ENCODE data around the gene PTBP3. TPM values are rescaled to one million over a fixed set of nuclear protein-coding genes. Genes with fewer than 3 reads are reported as not detected.
"Not testable (repeated sequence)": the region's sequence is repeated elsewhere in the genome, so short reads cannot be mapped to it uniquely, and the experiment has no call there.

PTBP3 gene
- total RNA-seq, 1 donor from 2014 or later, result 56.7 TPM

DNA sequence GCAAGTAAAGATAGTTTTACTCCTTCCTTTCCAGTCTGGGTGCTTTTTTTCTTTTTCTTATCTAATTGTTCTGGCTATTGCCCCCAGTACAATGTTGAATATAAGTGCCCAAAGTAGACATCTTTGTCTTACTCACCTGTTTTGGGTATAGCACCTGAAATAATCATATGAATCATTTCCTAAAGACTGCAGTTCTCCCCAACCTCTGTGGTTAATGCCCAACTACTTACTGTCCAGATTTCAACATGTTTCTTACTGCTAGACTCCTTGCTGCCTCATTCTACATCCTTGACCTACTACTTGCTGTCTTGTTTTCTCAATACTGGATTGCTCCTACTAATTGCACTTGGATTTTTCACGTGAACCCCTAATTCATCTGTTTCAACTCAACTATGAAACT lies 37.6 kb upstream of the PTBP3 start:
- H3K9me3 Mint-ChIP-seq (ENCODE audit: low read depth), result peaks cover 7% of the 10 kb centered on the region

DNA sequence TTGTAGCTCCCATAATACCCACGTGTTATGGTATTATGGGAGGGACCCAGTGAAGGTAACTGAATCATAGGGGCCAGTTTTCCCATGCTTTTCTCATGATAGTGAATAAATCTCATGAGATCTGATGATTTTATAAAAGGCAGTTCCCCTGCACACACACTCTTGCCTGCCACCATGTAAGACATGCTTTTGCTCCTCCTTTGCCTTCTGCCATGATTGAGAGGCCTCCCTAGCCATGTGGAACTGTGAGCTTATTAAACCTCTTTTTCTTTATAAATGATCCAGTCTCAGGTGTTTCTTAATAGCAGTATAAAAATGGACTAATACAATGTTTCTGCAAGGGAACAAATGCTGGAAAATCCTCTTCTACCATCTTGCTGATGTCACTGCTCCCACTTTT lies 36.4 kb upstream of the PTBP3 start:
- no peak for DNase-seq (ENCODE audit: low spot score)
- Mint-ChIP-seq H3K27me3 (ENCODE audit: low read depth) (no peaks in the 10 kb centered on the region), H3K9me3 (ENCODE audit: low read depth) (peaks cover 13% of the 10 kb centered on the region), H3K36me3 (ENCODE audit: low read depth) (peaks cover 3% of the 10 kb centered on the region), H3K4me1 (ENCODE audit: low read depth) (no peaks in the 10 kb centered on the region), H3K4me3 (ENCODE audit: unreplicated experiment) (no peak overlapping the region), H3K27ac (ENCODE audit: unreplicated experiment) (no peak overlapping the region)
- TF ChIP-seq, protein P1, sequence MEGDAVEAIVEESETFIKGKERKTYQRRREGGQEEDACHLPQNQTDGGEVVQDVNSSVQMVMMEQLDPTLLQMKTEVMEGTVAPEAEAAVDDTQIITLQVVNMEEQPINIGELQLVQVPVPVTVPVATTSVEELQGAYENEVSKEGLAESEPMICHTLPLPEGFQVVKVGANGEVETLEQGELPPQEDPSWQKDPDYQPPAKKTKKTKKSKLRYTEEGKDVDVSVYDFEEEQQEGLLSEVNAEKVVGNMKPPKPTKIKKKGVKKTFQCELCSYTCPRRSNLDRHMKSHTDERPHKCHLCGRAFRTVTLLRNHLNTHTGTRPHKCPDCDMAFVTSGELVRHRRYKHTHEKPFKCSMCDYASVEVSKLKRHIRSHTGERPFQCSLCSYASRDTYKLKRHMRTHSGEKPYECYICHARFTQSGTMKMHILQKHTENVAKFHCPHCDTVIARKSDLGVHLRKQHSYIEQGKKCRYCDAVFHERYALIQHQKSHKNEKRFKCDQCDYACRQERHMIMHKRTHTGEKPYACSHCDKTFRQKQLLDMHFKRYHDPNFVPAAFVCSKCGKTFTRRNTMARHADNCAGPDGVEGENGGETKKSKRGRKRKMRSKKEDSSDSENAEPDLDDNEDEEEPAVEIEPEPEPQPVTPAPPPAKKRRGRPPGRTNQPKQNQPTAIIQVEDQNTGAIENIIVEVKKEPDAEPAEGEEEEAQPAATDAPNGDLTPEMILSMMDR (IDR thresholded peaks at IDR 0.05), result no peak

More for the DNA sequence above, 37.6 kb upstream of the PTBP3 start:
- Mint-ChIP-seq H3K27me3 (ENCODE audit: low read depth) (no peaks in the 10 kb centered on the region), H3K36me3 (ENCODE audit: low read depth) (peaks cover 1% of the 10 kb centered on the region), H3K4me1 (ENCODE audit: low read depth) (no peaks in the 10 kb centered on the region), H3K4me3 (ENCODE audit: unreplicated experiment) (no peak overlapping the region), H3K27ac (ENCODE audit: unreplicated experiment) (no peak overlapping the region)
- no peak for DNase-seq (ENCODE audit: low spot score)
- TF ChIP-seq, protein P1 (IDR thresholded peaks at IDR 0.05), result no peak

DNA sequence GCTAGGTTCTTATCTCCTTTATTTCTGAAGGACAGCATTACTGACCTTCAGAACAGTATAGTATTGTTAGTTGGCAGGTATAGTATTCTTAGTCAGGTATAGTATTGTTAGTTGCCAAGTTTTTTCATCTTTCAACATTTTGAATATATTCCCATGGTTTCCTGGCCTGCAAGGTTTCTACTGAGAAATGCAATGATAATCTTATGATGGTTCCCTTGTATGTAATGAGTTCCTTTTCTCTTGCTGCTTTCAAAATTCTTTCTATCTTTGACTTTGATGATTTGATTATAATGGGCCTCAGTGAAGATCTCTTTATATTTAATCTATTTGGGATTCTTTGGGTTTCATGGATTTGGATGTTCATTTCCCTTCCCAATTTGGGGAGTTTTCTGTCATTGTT lies 34.0 kb upstream of the PTBP3 start:
- Mint-ChIP-seq H3K4me1 (ENCODE audit: low read depth) (no peaks in the 10 kb centered on the region), H3K27me3 (ENCODE audit: low read depth) (no peaks in the 10 kb centered on the region), H3K4me3 (ENCODE audit: unreplicated experiment) (no peak overlapping the region), H3K36me3 (ENCODE audit: low read depth) (peaks cover 3% of the 10 kb centered on the region), H3K9me3 (ENCODE audit: low read depth) (peaks cover 13% of the 10 kb centered on the region), H3K27ac (ENCODE audit: unreplicated experiment) (no peak overlapping the region)
- TF ChIP-seq, protein P1 (IDR thresholded peaks at IDR 0.05), result no peak
- DNase-seq (ENCODE audit: low spot score), result no peak

DNA sequence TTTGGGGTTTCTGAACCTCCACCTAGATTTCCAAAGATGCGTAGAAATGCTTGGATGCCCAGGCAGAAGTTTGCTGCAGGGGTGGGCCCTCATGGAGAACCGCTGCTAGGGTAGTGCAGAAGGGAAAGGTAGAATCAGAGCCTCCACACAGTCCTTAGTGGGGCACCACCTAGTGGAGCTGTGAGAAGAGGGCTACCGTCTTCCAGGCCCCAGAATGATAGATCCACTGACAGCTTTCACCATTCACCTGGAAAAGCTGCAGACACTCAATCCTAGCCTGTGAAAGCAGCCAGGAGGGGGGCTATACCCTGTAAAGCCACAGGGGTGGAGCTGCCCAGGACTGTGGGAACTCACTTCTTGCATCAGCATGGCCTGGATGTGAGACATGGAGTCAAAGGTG lies 33.2 kb upstream of the PTBP3 start:
- Mint-ChIP-seq H3K4me3 (ENCODE audit: unreplicated experiment) (no peak overlapping the region), H3K4me1 (ENCODE audit: low read depth) (peaks cover 2% of the 10 kb centered on the region), H3K27ac (ENCODE audit: unreplicated experiment) (no peak overlapping the region), H3K9me3 (ENCODE audit: low read depth) (peaks cover 13% of the 10 kb centered on the region), H3K27me3 (ENCODE audit: low read depth) (no peaks in the 10 kb centered on the region), H3K36me3 (ENCODE audit: low read depth) (peaks cover 3% of the 10 kb centered on the region)
- no peak for DNase-seq (ENCODE audit: low spot score)
- TF ChIP-seq, protein P1 (IDR thresholded peaks at IDR 0.05), result peak; percentile 42

DNA sequence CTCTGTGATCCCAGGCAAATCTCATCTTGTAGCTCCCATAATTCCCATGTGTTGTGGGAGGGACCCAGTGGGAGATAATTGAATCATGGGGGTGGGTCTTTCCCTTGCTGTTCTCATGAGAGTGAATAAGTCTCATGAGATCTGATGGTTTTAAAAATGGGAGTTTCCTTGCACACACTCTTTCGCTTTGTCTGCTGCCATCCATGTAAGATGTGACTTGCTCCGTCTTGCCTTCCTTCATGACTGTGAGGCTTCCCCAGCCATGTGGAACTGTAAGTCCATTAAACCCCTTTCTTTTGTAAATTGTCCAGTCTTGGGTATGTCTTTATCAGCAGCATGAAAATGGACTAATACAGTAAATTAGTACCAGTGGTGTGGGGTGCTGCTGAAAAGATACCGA lies 31.8 kb upstream of the PTBP3 start:
- not testable (repeated sequence) for H3K36me3 Mint-ChIP-seq (ENCODE audit: low read depth); DNase-seq (ENCODE audit: low spot score); H3K4me1 Mint-ChIP-seq (ENCODE audit: low read depth); H3K4me3 Mint-ChIP-seq (ENCODE audit: unreplicated experiment); H3K27ac Mint-ChIP-seq (ENCODE audit: unreplicated experiment); H3K27me3 Mint-ChIP-seq (ENCODE audit: low read depth)
- H3K9me3 Mint-ChIP-seq (ENCODE audit: low read depth), result peaks cover 13% of the 10 kb centered on the region

DNA sequence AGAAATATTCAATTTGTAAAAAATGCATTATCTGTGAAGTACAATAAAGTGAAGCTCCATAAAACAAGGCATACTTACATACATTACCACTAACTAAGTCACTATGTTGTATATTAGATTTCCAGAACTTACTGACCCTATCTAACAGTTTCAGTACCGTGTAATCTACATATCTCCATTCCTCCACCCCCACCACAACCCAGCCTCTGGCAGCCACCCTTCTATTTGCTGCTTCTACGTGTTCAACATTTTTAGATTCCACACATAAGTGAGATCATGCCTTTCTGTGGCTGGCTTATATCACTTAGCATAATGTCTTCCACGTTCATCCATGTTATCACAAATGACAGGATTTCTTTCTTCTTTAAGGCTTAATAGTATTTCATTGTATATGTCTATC lies 31.3 kb upstream of the PTBP3 start:
- H3K4me3 Mint-ChIP-seq (ENCODE audit: unreplicated experiment), result no peak overlapping the region
- TF ChIP-seq, protein P1 (IDR thresholded peaks at IDR 0.05), result no peak
- DNase-seq (ENCODE audit: low spot score), result no peak
- peaks cover 12% of the 10 kb centered on the region for H3K4me1 Mint-ChIP-seq (ENCODE audit: low read depth)
- no peaks in the 10 kb centered on the region for H3K27me3 Mint-ChIP-seq (ENCODE audit: low read depth)
- H3K9me3 Mint-ChIP-seq (ENCODE audit: low read depth), result peaks cover 13% of the 10 kb centered on the region
- H3K36me3 Mint-ChIP-seq (ENCODE audit: low read depth), result peaks cover 3% of the 10 kb centered on the region
- H3K27ac Mint-ChIP-seq (ENCODE audit: unreplicated experiment), result no peak overlapping the region
